GM19372 (cell line): ENCODE measurements around the gene GOLGA8H.
A peak's percentile ranks its signal among the peaks of the same experiment; 100 is the strongest.
"Not testable (repeated sequence)": the region's sequence is repeated elsewhere in the genome, so short reads cannot be mapped to it uniquely, and the experiment has no call there.

ENCODE experiments used
- ATAC-seq: cut with Tn5 transposase; IDR thresholded peaks from one replicate; pipeline ENCODE4 v1.9.1; 2021; ENCODE audit warnings: mild to moderate bottlenecking, low read depth, moderate library complexity; ENCODE audit not compliant: unreplicated experiment

GOLGA8H gene

GRCh38 chr15:30603796-30604195 is at the start of gene GOLGA8H:
Gene GOLGA8H (plus strand): TSS chr15:30604028. CDS start chr15:30604126, 98 bp downstream.
- ATAC-seq: not testable (repeated sequence)

DNA sequence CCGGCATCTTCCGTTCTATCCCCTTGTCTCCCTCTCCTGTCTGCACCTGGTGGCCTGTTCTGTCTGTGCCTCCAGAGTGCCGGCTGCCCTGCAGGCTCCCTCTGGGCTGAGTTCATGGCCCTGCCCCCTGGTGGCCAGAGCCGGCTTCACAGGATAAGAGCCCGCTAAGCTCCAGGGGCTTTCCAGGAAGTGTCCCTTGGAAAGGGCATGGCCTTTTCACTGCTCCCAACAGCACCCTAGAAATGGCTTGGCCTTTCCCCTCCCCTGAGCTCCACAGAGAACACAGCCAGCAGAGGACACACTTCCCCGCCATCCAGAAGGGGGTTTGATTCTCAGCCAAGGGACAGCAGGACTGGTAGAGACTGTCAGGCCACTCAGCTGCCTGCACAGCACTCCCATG is 36.9 kb upstream of the GOLGA8H start:
- ATAC-seq: not testable (repeated sequence)

- not testable (repeated sequence) for ATAC-seq
Observed at GRCh38 chr15:30573012-30573491, 30.8 kb upstream of the GOLGA8H start.

DNA sequence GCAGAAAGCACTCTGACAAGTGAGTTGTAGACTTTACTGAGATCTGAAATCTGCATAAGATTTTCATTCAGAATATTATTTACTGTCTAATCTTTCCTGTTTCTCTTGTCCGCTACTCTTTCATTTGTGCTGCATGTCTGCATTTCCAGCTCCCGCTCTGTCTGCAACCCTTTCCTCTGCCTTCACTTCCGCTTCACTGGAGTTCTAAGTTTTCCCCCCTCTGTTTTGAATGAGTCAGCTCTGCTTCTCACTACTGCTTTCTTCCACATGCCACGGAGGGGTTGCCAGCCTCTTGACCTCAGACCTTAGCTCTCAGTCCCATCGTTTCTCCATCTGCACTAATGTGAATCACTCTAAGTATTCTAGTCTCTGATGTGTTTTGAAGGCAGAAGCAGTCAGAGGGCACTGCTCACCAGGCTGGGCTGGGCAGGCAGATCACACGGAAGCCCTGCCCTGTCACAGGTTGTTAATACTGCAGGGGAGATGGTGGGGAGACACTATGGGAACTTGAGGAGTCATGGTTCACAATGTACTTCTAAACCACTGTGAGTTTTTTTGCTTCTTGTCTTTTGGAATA is 24.3 kb upstream of the GOLGA8H start:
- not testable (repeated sequence) for ATAC-seq

- not testable (repeated sequence) for ATAC-seq
Observed at GRCh38 chr15:30580716-30581115, 23.1 kb upstream of the GOLGA8H start.

DNA sequence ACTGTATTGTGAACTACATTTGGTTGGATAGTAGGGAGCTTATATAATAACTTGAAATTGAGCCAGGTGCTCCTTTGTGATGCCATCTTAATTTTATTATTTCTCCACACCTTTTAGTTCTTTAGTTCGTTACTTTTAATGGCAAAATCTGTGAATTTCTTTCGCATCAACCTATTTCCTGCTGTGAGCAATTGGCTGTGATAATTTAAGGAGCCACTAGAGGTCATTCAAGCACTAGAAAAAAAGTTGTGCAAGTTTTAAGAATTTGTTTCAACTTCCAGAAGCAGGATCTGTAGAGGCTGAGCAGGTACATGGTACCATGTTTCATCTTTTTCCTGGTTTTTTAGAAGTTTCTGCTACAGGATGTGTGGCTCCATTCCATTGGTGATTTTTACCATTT is 4.9 kb upstream of the GOLGA8H start:
- not testable (repeated sequence) for ATAC-seq

- ATAC-seq: not testable (repeated sequence)
Observed at GRCh38 chr15:30612271-30612670, 8.4 kb downstream of the GOLGA8H start.

- ATAC-seq: not testable (repeated sequence)
Observed at GRCh38 chr15:30621342-30621741, 17.5 kb downstream of the GOLGA8H start.

DNA sequence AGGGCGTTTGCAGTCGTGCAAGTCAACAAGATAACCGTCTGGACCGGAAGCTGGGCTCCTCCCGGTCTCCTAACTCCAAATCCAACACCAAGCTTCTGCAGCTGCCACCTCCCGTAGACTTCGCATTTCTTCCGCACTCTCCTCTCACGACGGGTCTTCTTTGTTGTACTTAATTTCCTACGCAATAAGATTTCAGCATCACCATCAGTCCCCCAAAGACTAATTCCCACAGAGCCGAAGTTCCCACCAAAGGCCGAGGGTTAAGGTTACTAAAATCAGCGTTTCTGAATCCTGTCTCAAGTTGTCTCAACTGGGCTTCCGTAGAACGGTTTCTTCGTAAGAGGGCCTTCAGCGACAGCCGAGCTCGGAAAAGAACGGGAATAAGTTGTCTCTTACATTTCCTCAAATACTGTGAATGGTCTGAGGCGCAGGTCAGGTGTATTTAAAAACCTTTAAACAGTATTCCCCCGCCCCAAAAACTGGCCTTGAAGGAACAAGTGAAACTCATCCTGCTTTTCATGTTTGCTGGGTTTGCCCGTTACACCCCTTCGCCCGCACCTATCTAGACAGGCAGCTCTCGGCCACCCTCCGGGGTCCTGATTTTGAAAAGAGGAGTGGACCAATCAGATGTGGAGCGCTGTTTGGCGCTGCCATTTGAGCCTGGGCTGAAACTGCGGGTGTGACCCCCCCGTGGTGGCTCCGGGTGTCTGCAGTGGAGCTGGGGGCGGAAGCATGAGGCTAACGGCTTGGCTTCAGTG is 21.8 kb downstream of the GOLGA8H start, which contains the start of gene ARHGAP11B:
Gene ARHGAP11B (plus strand): TSS at position 693 of the 758 bp plus-strand sequence.
- peak; percentile 89 for ATAC-seq

DNA sequence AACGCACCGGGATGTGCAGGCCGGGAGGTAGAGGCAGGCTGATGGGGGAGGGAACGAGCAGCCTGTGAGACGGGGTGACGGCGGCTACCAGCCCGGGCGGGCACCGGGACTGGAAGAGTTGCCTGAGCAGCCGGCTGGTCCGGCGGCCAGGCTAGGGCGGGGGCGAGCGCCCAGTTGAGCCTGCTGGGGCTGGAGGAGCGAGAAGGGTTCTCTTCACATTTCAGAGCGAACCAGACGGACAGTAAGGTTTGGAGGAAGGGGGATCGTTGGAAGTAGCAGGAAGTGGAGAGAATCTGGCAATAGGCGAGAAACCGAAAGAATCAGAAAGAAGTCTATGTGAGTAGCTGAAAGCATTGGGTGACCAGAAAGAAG is 22.4 kb downstream of the GOLGA8H start:
- peak; percentile 41 for ATAC-seq

DNA sequence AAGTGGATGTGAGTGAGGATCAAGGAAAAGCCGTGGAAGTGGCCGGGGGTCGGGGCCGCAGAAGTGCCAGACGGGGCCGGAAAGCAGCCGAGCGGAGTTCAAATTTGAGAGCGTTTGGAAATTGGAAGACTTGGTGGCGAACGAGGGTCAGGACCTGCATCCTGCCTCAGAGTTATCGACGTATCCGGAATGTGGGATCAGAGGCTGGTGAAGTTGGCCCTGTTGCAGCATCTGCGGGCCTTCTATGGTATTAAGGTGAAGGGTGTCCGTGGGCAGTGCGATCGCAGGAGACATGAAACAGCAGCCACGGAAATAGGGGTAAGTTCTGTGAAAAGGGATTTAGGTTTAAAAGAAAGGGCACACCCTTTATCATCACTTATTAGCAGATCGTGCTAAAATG is 22.8 kb downstream of the GOLGA8H start:
- not testable (repeated sequence) for ATAC-seq

DNA sequence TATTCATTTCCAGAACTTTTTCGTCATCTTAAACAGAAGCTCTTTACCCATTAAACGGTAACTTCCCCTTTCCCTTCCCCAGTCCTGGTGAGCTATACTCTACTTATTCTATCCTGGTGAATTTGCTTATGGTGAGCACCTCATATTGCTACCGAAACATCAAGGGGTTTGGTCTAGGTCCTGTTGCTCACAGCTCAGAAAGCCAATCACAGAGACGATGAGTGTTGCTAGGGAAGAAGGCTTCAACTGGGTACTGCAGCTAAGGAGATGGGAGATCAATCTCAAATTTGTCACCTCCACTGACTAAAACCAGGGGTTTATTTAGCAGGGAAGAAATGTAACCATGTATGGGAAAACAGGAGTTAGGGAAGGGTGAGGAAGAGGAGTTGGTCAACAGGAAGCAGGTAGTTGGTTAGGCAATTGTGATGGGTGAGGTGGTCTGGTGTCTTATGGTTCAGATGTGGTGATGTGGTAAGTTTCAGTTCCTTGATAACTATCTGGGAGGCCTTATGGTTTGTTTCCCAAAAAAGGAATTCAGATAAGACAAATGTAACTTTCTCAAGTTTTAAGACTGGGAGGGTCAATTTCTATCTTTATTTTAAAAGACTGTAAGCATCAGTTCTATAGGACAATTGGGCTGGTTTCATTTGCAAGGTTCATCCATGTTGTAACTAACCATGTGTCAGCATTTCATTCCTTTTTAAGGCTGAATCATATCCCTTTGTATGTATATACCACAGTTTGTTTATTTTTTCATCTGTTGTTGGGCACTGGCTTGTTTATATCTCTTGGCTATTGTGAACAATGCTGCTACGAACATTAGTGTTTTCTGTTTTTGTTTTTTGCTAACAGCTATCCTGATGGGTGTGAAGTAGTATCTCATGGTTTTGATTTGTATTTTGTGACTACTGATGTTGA is 46.4 kb downstream of the GOLGA8H start:
- ATAC-seq: no peak

- not testable (repeated sequence) for ATAC-seq
Observed at GRCh38 chr15:30661154-30661553, 57.3 kb downstream of the GOLGA8H start.
